Peyer's patch (tissue), 4 donors: ENCODE data around the gene ZC3H8. TPM values are rescaled to one million over a fixed set of nuclear protein-coding genes. Genes with fewer than 3 reads are reported as not detected.

Experiments
- DNase-seq, 3 donors: peaks; one replicate each; pipeline ENCODE4 v3.0.0-alpha.2; 2017 to 2019
- H3K27ac ChIP-seq, 4 donors: fragments of 200-600 bp; sonication (generic); one replicate each; pipeline ENCODE4 v1.5.1; 2016 to 2019
- H3K27me3 ChIP-seq, 2 donors: fragments of 200-600 bp; sonication (generic); one replicate each; pipeline ENCODE4 v1.5.1; 2019
- H3K36me3 ChIP-seq, 3 donors: fragments of 200-600 bp; sonication (generic); one replicate each; pipeline ENCODE4 v1.5.1; 2016 to 2019
- H3K4me1 ChIP-seq, 4 donors: fragments of 200-600 bp; sonication (generic); one replicate each; pipeline ENCODE4 v1.5.1; 2016 to 2019
- H3K4me3 ChIP-seq, 4 donors: fragments of 200-600 bp; sonication (generic); 1 replicate in 3 of 4; 2 replicates in 1 of 4; pipeline ENCODE4 v1.5.1; 2016 to 2019; ENCODE audit warnings: mild to moderate bottlenecking in 1 of 4
- H3K9me3 ChIP-seq, 4 donors: fragments of 200-600 bp; sonication (generic); one replicate each; pipeline ENCODE4 v1.5.1; 2016 to 2019; ENCODE audit warnings: mild to moderate bottlenecking in 1 of 4
- POLR2A ChIP-seq, 2 donors: fragments of 450-650 bp; IDR thresholded peaks; one replicate each; pipeline ENCODE4 v1.5.1; 2017; ENCODE audit warnings: antibody characterized with exemption in 2 of 2, mild to moderate bottlenecking in 2 of 2, moderate library complexity in 2 of 2
- total RNA-seq, 4 donors: library from RNA; depleted of rRNA; stranded (reverse); fragments of >200 nt; gene quantifications; one replicate each; pipeline ENCODE4 v1.1.0, GENCODE V29; 2016
- TF ChIP-seq, protein P1 (sequence below), 6 experiments: fragments of 450-650 bp in 4 of 6; fragments of 200-600 bp in 2 of 6; sonication (generic) in 1 of 6; IDR thresholded peaks; one replicate each; pipeline ENCODE4 v1.5.1; 2017 to 2019; ENCODE audit warnings: antibody characterized with exemption in 6 of 6, mild to moderate bottlenecking in 3 of 6, moderate library complexity in 1 of 6

ZC3H8 gene
- total RNA-seq, 4 donors from 2014 or later: 21.9 to 92.4 (median 31.2) TPM

GRCh38 chr2:112242384-112242783 lies 12.5 kb downstream of the ZC3H8 start:
- no peak overlapping the region for H3K27ac ChIP-seq
- TF ChIP-seq, protein P1, sequence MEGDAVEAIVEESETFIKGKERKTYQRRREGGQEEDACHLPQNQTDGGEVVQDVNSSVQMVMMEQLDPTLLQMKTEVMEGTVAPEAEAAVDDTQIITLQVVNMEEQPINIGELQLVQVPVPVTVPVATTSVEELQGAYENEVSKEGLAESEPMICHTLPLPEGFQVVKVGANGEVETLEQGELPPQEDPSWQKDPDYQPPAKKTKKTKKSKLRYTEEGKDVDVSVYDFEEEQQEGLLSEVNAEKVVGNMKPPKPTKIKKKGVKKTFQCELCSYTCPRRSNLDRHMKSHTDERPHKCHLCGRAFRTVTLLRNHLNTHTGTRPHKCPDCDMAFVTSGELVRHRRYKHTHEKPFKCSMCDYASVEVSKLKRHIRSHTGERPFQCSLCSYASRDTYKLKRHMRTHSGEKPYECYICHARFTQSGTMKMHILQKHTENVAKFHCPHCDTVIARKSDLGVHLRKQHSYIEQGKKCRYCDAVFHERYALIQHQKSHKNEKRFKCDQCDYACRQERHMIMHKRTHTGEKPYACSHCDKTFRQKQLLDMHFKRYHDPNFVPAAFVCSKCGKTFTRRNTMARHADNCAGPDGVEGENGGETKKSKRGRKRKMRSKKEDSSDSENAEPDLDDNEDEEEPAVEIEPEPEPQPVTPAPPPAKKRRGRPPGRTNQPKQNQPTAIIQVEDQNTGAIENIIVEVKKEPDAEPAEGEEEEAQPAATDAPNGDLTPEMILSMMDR (IDR thresholded peaks at IDR 0.05): no peak
- TF ChIP-seq POLR2A (IDR thresholded peaks at IDR 0.05): no peak
- DNase-seq: no peak
- H3K27me3 ChIP-seq: no peaks in the 10 kb centered on the region
- H3K4me1 ChIP-seq: no peaks in the 10 kb centered on the region
- no peak overlapping the region for H3K4me3 ChIP-seq
- H3K36me3 ChIP-seq: peaks cover 0 to 18% (median 0%) of the 10 kb centered on the region in 3 donors
- H3K9me3 ChIP-seq: no peaks in the 10 kb centered on the region

- DNase-seq: no peak
- H3K4me1 ChIP-seq: no peaks in the 10 kb centered on the region
- no peak for TF ChIP-seq POLR2A (IDR thresholded peaks at IDR 0.05)
- TF ChIP-seq, protein P1 (IDR thresholded peaks at IDR 0.05): no peak
Measured at GRCh38 chr2:112239862-112240261, 15.0 kb downstream of the ZC3H8 start.

DNA sequence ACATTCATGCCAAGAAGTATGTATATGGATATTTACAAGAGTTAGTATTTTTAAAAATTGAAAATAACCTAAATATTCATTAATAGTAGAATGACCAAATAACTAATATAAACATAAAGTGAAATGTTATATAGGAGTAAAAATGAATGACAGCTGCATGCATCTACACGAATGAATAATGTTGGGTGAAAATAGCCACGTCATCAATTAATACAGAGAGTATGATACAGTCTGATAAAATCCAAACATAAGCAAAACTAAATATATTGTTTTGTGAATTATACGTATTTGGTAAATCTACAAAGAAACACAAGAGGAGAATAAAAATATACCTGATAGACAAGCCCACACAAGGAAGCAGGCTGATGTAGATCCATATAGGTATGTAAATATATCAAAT lies 24.5 kb downstream of the ZC3H8 start:
- H3K9me3 ChIP-seq: no peaks in the 10 kb centered on the region
- peaks cover 0 to 26% (median 0%) of the 10 kb centered on the region in 3 donors for H3K36me3 ChIP-seq
- DNase-seq: no peak
- H3K27me3 ChIP-seq: no peaks in the 10 kb centered on the region
- no peak for TF ChIP-seq POLR2A (IDR thresholded peaks at IDR 0.05)
- TF ChIP-seq, protein P1 (IDR thresholded peaks at IDR 0.05): no peak
- no peak overlapping the region for H3K4me3 ChIP-seq
- H3K4me1 ChIP-seq: no peaks in the 10 kb centered on the region
- H3K27ac ChIP-seq: no peak overlapping the region

More at GRCh38 chr2:112239862-112240261, 15.0 kb downstream of the ZC3H8 start:
- Histone ChIP-seq H3K36me3 (peaks cover 0 to 10% (median 0%) of the 10 kb centered on the region in 3 donors), H3K27me3 (no peaks in the 10 kb centered on the region), H3K27ac (no peak overlapping the region), H3K9me3 (no peaks in the 10 kb centered on the region), H3K4me3 (no peak overlapping the region)

DNA sequence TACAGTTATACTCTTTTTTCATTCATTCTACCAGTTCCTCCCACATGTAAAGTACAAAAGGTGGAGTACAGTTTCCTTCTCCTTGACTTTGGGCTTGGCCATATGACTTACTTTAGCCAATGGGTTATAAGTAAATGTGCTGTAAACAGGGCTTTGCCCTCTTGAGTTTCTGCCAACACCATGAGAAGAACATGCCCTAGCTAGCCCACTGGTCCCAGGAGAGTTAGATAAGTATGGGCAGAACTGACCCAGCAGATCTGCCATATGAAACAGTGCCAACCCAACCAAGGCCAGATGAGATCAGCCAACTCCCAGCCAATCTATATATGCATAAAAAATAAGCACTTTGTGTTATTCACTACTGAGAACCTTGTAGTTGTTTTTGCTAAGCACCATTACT lies 25.5 kb downstream of the ZC3H8 start:
- H3K27ac ChIP-seq: no peak overlapping the region
- DNase-seq: no peak
- no peak overlapping the region for H3K4me3 ChIP-seq
- no peaks in the 10 kb centered on the region for H3K4me1 ChIP-seq
- TF ChIP-seq, protein P1 (IDR thresholded peaks at IDR 0.05): no peak
- no peak for TF ChIP-seq POLR2A (IDR thresholded peaks at IDR 0.05)
- H3K36me3 ChIP-seq: peaks cover 0 to 22% (median 0%) of the 10 kb centered on the region in 3 donors
- no peaks in the 10 kb centered on the region for H3K27me3 ChIP-seq
- H3K9me3 ChIP-seq: no peaks in the 10 kb centered on the region

DNA sequence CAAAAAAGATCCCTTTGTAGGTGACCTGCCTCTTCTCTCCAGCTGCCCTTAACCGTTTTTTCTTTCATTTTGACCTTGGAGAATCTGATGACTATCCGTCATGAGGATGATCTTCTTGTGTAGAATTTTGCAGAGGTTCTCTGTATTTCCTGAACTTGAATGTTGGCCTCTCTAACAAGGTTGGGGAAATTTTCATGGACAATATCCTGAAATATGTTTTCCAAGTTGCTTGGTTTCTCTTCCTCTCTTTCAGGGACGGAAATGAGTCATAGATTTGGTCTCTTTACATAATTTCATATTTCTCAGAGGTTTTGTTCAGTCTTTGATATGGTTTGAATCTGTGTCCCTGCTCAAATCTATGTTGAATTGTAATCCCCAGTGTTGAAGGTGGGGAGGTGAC lies 34.0 kb downstream of the ZC3H8 start:
- TF ChIP-seq, protein P1 (IDR thresholded peaks at IDR 0.05): no peak
- no peak for TF ChIP-seq POLR2A (IDR thresholded peaks at IDR 0.05)
- peaks cover 0 to 4% (median 0%) of the 10 kb centered on the region in 3 donors for H3K36me3 ChIP-seq
- H3K27me3 ChIP-seq: no peaks in the 10 kb centered on the region
- no peaks in the 10 kb centered on the region for H3K4me1 ChIP-seq
- DNase-seq: no peak
- H3K9me3 ChIP-seq: peaks cover 0 to 6% (median 0%) of the 10 kb centered on the region in 4 donors
- H3K4me3 ChIP-seq: no peak overlapping the region
- no peak overlapping the region for H3K27ac ChIP-seq

GRCh38 chr2:112220186-112220585 lies 34.7 kb downstream of the ZC3H8 start:
- TF ChIP-seq, protein P1 (IDR thresholded peaks at IDR 0.05): no peak
- no peak for TF ChIP-seq POLR2A (IDR thresholded peaks at IDR 0.05)
- Histone ChIP-seq H3K27me3 (no peaks in the 10 kb centered on the region), H3K36me3 (peaks cover 0 to 7% (median 0%) of the 10 kb centered on the region in 3 donors), H3K27ac (no peak overlapping the region), H3K4me1 (no peaks in the 10 kb centered on the region), H3K9me3 (peaks cover 0 to 6% (median 0%) of the 10 kb centered on the region in 4 donors), H3K4me3 (no peak overlapping the region)
- DNase-seq: no peak
